ENCODE results near the gene TRABD. TPM values are rescaled to one million over a fixed set of nuclear protein-coding genes. Genes with fewer than 3 reads are reported as not detected.

TRABD gene
- total RNA-seq, 1 donor: 21.6 TPM

- DNase-seq (ENCODE audit: low read depth): no peak
Measured at GRCh38 chr22:50173983-50174355, 11.7 kb upstream of the TRABD start.

GRCh38 chr22:50174382-50175190 is 11.1 kb upstream of the TRABD start:
- DNase-seq (ENCODE audit: low read depth): no peak
- H3K4me3 ChIP-seq (ENCODE audit: low read depth, low read length): no peak overlapping the region
- TF ChIP-seq CTCF (IDR thresholded peaks at IDR 0.05; ENCODE audit: insufficient read depth, low read depth, low read length): no peak

More at GRCh38 chr22:50173983-50174355, 11.7 kb upstream of the TRABD start:
- no peak overlapping the region for H3K4me3 ChIP-seq (ENCODE audit: low read depth, low read length)
- no peak for TF ChIP-seq CTCF (IDR thresholded peaks at IDR 0.05; ENCODE audit: insufficient read depth, low read depth, low read length)

DNA sequence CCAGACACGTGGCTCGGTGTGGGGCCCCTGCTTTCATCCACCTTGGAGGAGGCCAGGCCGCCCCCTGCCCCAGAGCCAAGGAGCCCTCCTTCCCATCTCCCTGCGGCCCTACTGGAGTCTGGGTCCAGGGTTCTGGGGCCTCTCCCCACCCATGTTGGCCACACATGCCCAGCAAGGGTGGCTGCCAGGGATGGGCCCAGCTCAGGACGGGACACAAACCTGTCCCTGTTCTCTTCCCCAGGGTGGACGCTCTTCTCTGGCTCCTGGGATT is 10.6 kb upstream of the TRABD start:
- no peak for DNase-seq (ENCODE audit: low read depth)
- H3K4me3 ChIP-seq (ENCODE audit: low read depth, low read length): no peak overlapping the region
- TF ChIP-seq CTCF (IDR thresholded peaks at IDR 0.05; ENCODE audit: insufficient read depth, low read depth, low read length): no peak

DNA sequence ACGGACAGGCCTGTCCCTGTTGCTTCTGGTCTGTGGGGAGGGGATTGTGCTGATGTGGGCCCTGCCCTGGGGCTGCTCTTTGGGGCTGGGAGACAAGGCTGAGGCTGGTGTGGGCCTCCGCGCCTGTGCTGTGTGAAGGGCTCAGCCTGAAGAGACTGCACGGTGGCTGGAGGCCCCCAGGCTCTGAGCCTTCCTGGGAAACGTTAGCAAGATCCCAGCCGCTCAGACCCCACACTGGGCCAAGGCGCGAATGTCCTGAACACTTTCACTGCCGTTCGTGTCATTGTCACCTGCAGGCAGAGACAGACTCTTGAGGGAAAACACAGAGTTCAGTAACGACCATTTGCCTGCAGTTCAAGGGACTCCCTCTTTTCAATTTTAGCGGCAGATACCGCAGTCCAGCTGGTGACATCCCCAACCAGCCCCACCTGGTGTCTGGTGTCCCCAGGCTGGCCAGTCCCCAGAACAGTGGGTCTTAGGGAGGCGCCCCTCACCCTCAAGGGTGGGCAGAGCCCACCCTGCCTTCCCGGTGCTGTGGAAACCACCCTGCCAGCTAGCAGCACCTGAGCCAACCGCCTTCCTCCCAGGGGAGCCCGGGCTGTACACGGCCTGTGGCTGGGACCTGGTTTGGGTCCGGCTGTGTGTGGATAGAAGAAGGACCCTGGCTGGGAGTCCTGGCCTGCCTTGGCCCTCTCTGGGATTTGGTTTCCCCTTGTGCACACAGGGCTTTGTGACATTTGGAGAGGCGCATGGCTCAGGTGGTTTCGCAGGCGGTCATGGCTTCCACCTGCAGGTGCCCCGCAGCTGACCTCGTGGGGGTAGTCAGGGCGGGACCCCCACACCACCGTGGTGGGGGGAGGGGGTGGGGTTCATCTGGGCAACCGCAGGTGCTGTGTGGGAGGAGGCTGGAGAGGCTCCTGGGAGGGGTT is 9.5 kb upstream of the TRABD start:
- no peak for TF ChIP-seq CTCF (IDR thresholded peaks at IDR 0.05; ENCODE audit: insufficient read depth, low read depth, low read length)
- DNase-seq (ENCODE audit: low read depth): no peak
- H3K4me3 ChIP-seq (ENCODE audit: low read depth, low read length): no peak overlapping the region

GRCh38 chr22:50176850-50177536 is 8.7 kb upstream of the TRABD start:
- TF ChIP-seq CTCF (IDR thresholded peaks at IDR 0.05; ENCODE audit: insufficient read depth, low read depth, low read length): no peak
- H3K4me3 ChIP-seq (ENCODE audit: low read depth, low read length): no peak overlapping the region
- DNase-seq (ENCODE audit: low read depth): no peak

GRCh38 chr22:50177537-50178470 is 7.9 kb upstream of the TRABD start:
- TF ChIP-seq CTCF (IDR thresholded peaks at IDR 0.05; ENCODE audit: insufficient read depth, low read depth, low read length): no peak
- DNase-seq (ENCODE audit: low read depth): no peak
- H3K4me3 ChIP-seq (ENCODE audit: low read depth, low read length): no peak overlapping the region
